Amniotic epithelial cell (primary cell): ENCODE data around the gene LYSMD3.

Experiments used
- DNase-seq: peaks from one replicate; pipeline ENCODE4 v3.0.0-alpha.2; 2010; ENCODE audit warnings: low read depth

LYSMD3 gene

DNA sequence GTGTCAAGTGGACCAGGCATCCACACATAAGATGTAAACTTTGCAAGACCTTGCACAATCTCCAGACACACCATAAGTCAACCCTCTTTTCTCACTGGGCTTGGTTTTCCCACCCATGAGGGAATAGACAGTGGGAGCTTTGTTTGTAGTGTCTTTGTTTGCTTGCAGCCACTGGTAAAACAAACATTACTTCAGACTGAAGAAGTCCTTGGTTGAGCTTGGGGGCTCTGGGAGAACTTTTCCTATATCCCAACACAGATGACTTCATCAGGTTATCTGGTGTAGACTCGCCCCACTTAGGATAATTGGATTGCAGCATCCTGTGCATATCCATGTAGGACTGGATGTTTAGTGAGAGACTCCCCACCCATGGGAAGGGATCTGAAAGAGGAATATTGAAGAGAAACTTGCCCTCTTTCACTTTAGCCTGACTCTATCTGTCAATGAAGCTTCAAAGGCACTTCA lies 17.7 kb upstream of the LYSMD3 start:
- DNase-seq: no peak

DNA sequence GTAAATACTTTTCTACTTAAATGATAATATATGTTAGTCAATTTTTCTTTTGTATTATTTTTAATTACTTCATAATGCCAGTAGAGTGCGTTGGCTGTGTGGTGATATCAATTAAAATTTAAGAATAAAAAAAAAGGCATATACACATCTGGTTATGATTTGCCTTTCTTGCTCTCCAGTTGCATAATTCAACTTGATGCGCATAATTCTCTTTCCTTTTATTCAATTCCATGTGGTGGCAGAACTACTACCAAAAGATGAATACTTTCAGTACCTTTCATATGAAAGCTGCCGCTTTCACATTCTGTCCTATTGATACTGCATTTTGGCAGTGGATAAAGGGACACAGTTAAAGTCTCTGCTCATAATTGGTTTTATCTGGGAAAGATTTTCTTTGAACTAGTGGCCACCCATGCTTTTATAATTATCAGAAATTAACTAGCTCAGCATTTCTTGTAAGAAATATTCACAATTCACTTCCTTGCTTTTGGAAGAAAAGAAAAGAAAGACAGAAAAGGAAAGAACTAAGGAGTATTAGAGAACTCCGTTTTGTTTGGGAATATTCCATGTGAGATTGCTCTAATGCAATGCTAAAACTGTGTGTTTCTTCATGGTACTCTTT lies 16.9 kb upstream of the LYSMD3 start:
- DNase-seq: no peak

DNA sequence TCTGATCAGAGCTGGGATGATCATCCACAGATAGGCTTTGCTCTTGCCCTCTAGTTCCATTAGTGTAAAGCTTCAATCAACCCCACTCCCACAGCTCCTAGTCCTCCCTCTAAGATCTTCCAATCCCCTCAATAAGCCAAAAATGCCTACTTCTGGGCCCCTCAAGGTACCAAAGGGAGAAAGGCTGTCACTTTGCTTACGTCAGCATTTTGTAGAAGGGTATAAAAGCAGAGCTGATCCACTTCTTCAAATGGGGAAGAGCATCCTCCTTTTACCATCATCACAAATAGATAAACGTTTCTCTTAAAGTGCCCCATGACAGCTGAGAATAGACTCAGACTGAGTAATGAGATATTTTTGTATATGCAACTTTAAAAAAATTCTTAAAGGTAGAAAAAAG lies 16.1 kb upstream of the LYSMD3 start:
- DNase-seq: no peak

DNA sequence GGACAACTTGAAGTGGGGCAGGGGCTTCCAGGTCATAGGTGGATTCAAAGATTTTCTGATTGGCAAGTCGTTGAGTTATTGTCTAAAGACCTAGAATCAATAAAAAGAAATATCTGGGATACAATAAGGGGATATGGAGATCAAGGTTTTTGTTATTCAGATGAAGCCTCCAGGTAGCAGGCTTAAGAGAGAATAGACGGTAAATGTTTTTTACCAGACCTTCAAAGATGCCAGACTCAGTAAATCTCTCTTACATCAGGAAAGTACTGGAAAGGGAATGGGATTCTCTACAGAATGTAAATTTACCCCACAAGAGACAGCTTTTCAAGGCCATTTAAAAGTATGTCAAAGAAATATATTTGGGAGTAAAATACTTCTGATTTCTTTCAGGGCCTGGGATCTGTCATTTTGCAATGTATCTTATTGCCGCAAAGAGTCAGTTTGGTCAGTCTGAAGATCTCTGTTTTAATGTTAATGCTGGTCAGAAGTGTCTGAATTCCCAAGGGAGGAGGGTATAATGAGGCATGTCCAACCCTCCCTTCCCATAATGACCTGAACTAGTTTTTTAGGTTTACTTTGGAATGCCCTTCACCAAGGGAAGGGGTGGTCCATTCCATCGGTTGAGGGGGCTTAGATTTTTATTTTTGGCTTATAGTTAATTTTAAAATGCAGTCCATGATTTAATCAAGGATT lies 13.6 kb upstream of the LYSMD3 start:
- DNase-seq: no peak

DNA sequence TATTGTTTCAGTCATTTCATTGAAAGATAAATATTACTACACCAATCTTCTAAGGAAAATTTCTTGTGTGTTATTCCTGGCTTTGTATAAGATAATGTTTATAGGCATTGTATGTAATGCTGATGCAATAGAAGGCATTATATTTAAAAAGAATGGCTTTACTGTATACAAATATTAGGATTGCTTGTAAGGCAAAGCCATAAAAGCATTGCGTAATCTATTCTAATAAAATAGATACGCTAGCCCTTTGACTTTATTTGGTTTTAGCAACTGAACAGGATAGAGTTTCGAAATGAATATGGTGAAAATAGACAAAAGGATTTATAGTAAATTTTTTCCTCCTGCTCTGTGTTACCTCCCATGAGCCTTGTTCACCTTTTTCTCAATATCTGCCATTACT lies 5.5 kb upstream of the LYSMD3 start:
- no peak for DNase-seq

DNA sequence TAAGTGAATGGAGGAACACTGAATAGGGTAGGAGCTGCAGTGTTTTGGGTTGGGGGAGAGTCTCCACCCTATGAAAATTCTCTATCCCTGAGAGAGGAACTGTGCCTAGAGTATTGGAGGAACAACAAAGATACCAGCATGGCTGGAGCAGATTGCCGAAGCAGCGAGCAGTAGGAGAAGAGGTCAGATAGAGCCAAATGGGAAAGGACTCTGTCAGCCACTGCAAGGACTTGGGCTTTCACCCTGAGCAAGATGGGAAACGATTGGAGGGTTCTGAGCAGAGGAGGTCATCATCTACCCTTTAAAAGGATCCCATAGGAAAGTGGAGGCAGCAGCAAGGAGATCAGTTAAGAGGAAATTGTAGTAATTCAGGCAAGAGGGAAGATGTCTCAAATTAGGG lies 4.4 kb upstream of the LYSMD3 start:
- DNase-seq: no peak

DNA sequence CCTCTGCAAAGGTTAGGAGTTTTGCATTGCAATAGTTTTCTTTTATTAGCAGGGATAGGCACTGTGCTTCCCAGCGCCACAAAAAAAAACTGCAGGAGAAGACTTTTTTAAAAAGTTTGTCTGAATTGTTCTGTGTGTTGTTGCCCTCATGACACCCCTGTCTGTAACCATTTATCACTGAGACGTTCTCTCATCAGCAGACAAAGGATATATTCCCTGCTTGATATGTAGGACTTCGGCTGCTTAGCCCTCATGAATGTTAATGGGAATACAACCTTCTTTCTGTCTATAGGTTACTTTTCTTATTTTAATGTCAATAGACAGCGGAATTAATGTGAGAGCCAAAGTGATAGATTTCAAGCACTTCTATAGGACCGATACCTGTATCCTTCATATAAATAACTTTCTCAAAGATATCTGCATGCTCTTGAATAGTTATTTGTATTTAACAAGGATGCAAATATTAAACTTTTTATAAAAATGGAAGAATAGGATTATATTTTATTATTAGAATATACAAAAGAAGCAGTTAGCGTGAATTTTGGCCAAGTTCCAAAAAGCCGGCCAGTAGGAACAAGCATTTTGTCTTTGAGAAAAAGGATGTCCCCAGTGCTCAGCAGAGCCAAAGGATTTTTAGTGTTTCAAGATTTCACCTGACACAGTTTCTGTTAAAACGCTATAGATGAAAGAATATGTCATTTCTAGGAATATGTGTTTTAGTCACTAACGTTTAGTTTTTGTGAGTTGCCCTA lies 1.5 kb upstream of the LYSMD3 start:
- DNase-seq: no peak

DNA sequence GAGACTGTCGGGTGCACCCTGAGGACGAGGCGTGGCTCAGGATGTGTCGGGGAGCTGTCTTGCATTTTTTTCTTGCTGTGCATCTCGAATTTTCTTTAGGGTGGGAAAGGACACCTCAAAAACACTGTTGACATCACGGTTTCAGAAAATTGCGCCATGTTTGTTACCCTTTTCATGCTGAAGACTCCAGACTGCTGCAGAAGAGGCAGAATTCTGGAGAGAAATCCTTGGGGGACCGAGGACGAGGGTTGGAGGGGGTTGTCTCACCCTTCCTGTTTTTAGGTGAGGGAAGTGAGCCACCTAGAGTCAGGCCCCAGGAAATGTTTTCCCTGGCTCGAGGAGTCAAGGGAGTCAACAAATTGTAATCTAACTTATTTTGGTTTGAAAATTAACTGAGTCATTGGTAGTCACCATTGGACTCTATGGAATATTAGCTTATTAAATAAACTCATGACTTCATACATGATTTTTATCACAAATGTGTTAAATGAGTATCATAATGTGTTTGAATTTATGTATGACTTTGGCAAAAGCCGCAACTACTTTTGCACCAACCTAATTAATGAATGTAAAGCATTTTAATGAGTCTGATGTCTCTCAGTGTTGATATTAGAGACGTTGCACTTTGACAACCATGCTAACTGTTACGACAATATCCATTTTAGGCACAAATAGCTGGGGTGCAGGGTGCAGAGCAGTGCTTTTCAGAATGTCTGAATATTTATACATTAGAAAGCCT lies 724 bp upstream of the LYSMD3 start:
- DNase-seq: peak; percentile 77

DNA sequence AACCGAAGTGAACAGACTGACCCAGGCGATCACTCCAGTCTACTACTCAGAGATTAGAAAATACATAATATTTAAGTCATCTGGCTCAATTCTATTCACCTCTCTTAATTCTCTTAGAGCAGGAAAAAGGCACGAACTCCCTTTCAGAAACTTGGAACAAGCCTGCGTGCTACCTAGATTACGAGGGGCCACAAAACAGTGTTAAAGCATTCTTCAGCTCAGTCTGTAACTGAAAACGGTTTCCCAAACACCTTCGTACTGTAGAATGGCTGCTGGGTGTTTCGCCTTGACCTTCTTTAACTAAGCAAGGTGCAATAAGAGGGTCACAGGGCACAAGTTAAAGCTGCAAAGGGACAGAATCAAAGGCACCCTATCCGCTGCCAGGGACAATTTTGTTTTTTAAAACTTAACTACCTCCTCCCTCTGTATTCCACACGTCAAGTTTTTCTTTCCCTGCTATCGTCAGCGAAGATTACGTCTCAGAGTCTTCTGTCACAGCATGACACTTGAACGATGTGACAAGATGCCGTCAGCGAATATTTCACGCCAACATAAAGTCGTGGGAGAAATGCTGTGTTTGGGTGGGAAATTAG lies 687 bp downstream of the LYSMD3 start:
- DNase-seq: peak; percentile 16

DNA sequence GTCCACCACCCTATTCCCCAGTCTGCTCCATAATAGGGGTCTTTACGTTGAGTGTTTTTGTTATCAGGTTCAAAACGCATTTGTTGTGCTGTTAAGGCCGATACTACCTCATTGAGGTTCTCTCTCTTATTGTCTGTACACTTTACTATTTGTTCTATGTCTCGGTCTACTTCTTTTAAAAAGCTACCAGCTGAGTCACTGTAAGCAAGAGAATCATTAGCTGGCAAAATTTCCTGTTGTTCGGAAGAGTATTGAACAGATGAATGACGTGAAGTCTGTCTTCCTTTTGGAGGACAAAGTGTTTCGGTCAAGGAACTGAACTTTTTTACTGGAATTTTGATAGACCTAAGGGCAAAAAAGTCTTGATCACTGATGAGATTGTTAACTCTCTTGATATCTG lies 10.3 kb downstream of the LYSMD3 start:
- DNase-seq: no peak

DNA sequence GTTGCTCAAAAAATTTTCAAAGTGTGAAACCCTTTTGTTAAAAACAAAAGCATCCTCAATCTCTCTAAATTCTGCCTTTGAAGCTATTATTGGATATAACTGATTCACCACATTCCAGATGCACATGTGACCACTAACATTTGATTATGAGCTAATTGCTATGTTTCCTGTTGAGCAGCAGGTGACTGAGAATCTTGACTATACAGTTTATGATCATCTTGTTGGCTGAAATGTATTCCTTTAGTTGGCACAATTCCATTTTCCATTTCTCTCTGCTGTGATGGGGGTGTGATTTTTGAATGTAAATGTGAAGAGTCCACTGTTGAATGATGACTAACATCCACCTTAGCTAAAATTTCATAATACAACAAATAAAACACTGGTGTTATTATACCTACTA lies 10.7 kb downstream of the LYSMD3 start:
- peak; percentile 27 for DNase-seq

DNA sequence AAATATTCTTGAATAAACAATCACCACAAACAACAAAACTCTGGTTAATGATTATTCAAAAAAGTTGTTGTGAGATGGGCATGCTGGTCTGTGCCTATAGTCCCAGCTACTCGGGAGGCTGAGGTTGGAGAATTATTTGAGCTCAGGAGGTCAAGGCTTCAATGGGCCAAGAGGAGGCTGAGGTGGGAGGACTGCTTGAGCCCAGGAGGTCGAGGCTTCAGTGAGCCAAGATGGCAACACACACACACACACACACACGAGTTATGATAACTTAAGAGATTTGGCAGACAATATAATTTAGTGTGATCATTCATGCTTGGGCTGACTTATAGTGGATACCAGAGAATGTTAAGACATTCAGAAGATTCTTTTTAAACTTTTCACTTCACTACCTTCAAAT lies 14.9 kb downstream of the LYSMD3 start:
- DNase-seq: no peak

DNA sequence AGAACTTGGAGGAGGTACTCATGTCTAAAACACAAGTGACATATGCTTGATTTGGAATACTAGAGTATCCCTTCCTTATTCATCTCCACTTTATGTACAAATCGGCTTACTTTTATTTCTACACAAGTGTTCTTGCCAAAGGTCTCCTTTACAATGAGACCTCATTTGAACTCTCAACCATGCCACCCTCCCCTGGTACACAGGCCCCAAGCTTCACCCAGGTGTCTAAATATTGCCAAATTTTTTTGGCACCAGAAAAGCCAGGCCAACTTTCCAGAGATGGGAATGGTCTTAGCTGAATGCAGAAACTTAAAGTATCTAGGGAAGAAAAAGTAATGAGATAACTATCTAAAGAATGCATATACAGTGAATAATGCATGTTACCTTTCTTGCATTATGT lies 18.9 kb downstream of the LYSMD3 start:
- no peak for DNase-seq

DNA sequence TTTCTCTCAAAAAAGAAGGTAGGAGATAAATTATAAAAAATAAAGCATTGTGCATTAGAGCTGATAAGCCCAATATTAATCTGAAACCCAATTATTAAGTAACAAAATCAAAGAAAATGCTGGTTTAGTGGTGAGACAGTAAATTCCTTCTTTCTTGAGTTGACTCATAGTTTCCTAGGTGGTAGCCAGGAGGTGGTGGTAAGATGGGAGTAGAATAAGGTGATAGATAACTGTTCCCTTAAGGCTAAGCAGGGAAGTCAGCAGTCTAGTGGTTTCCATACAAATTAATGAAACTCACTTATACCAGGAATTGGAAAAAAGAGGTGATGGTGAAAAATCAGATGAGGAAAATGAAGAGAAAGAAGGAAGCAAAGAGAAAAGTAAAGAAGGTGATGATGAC lies 23.2 kb downstream of the LYSMD3 start:
- DNase-seq: peak; percentile 20

DNA sequence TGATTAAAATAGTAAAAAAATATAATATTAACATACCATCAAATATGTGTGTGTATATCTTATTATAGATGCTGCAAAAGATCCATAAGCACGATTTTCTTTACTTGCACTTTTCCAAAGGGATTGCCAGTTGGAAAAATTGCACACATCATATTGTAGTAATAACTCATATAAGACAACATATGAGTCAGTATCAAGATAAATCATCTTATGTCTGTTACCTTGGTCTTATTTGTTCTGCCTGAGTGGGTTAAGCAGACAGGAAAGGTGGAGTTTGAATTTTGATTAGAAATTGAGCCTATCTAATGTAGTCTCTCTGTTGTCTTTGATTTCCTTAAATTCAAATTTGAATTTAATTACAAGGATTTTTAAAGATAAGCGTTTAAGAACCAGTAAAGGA lies 24.6 kb downstream of the LYSMD3 start:
- DNase-seq: no peak

DNA sequence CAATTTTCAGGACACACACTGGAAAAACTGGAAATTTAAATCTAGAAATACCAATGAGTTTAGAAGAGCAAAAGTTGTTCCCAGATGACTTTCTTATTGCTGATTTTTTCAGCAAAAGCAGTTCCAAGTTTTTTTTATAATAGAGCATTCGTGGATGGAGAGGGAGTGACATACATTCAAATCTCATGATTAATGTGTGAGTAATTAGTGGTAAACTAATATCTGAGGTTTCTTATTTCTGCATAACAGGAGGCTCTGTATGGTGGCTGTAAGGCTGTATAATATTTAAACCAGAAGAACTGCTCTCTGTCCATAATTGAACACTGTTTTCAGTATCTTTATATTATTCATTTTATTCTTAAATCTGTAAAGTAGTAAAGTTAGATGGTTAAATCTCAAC lies 25.8 kb downstream of the LYSMD3 start:
- no peak for DNase-seq

DNA sequence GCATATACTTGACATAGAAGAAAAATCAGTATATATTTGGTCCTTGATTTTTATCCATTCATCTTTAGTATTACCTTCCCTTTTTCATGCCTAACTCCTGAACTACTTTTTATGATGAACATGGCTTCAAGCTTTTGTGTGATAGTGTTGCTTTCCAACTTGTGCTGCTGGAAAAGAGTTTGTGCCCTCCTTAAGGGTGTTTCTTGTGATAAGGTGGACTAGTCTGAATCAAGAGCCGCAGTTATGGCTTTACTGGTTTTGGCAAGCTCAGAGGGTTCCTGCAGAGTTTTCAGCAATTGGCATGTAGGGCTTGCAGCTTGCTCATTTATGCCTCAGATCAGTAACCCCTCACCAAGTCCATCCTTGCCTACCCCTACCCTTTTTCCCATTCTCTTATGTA lies 34.2 kb downstream of the LYSMD3 start:
- DNase-seq: no peak

DNA sequence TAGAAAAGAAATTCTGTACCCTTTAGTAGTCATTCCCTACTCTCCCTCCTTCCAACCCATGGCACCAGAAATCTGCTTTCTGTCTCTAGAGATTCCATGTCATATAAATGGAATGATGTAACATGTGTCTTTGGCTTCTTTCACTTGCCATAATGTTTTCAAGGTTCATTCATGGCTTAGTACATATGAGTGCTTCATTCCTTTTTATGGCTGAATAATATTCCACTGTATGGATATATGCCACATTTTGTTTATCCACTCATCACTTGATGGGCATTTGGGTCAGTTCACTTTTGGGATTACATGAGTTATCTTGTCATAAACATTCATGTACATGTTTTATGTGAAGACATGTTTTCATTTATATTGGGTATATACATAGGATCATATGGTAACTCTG lies 35.3 kb downstream of the LYSMD3 start:
- no peak for DNase-seq

DNA sequence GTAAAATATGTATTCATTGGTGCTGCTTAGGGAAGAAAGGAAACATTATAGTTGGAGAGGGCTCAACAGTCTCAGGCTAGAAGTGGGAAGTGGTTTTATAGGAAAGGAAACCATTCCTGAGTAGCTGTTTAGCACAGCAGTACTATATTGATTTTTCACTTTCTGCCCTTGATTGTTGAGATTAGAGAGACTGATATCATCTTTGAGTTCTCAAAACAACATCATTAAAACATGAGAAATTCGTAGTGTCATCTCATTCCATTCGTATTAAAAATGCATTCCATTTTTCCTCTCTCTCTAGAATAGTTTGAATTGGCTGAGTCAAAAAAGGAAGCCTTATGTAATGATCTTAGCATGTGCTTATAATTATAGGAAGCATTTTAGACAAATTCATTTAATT lies 40.6 kb downstream of the LYSMD3 start:
- DNase-seq: no peak

DNA sequence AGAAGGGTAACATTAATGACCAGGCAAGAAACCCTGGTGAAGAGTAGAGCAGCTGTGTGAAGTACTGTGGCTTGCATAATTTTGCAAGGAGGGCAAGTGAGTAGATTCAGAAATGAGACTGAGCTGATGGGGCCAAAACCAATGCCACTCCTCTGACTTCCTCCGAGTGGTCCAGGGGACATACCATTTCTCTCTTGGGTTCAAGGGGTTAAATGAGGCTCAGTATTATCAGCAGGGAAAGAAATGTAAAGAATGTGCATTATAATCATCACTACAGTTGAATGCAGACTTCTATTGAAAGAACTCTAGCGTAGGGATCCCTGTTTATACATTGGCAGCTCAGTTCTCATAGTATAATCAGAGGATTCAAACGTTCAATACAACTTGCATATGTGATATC lies 44.8 kb downstream of the LYSMD3 start:
- no peak for DNase-seq

DNA sequence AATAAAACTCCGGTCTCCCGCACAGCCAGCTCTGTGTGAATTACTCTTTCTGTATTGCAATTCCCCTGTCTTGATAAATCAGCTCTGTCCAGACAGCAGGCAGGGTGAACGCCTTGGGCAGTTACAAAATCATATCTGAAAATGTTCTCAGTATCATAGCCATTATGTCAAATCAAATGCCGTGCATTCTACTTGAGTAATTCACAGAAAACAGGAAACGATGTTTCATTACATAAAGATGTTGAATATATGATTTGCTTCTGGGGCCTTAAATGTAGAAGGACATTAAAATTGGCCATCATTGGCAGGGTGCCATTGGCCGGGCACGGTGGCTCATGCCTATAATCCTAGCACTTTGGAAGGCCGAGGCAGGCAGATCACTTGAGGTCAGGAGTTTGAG lies 46.2 kb downstream of the LYSMD3 start:
- DNase-seq: peak; percentile 43

DNA sequence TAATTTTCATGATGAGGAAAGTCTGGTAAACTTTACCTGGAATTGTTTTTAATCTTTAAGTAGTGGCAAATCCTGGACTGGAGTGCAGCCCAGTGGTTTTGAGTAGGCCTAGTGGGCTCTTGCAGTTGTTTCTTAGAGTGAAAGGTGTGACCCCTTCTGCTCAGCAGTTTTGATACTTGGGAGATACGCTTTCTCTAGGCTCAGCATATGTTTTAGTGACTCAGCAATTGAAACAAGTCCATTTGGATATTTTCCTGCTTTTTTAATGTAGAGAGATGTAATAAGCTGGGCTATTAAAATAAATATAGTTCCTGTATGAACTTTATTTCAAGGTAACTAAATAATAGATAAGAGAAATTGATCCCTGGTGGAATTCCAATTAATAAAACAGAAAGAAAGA lies 48.7 kb downstream of the LYSMD3 start:
- no peak for DNase-seq
